Natural killer cell (primary cell): ENCODE data around the gene FJX1. TPM values are rescaled to one million over a fixed set of nuclear protein-coding genes. Genes with fewer than 3 reads are reported as not detected.

Experiments
- ATAC-seq, 3 donors: fragments of 150-1000 bp in 2 of 3; fragments of 200-7000 bp in 1 of 3; cut with Tn5 transposase; 1 replicate in 1 of 3; 2 replicates in 2 of 3; pipeline ENCODE4 v1.10.0; 2021; ENCODE audit warnings: mild to moderate bottlenecking in 2 of 3, moderate library complexity in 2 of 3
- DNase-seq, 2 donors: peaks; one replicate each; pipeline versions ENCODE4 v3.0.0 to v3.0.0-alpha.2; 2013 to 2021; ENCODE audit warnings: mixed read lengths in 1 of 2
- H3K27ac ChIP-seq: one replicate; pipeline ENCODE4 v1.5.1; 2013; ENCODE audit warnings: mild to moderate bottlenecking, low read length
- H3K27me3 ChIP-seq: one replicate; pipeline ENCODE4 v1.6.1; 2013; ENCODE audit warnings: low read length; ENCODE audit not compliant: control insufficient read depth, insufficient read depth
- H3K36me3 ChIP-seq: one replicate; pipeline ENCODE4 v1.6.1; 2013; ENCODE audit warnings: low read length; ENCODE audit not compliant: control insufficient read depth, insufficient read depth
- H3K4me1 ChIP-seq: one replicate; pipeline ENCODE4 v1.6.1; 2013; ENCODE audit warnings: low read length; ENCODE audit not compliant: control insufficient read depth, insufficient read depth
- H3K4me3 ChIP-seq: one replicate; pipeline ENCODE4 v1.5.1; 2013; ENCODE audit warnings: low read length
- H3K9me3 ChIP-seq: one replicate; pipeline ENCODE4 v1.6.1; 2013; ENCODE audit warnings: low read length; ENCODE audit not compliant: control insufficient read depth, insufficient read depth
- H3K27ac Mint-ChIP-seq, 2 donors: one replicate each; pipeline ENCODE4 v1.8.0; 2022; ENCODE audit warnings: mild to moderate bottlenecking in 2 of 2, mixed read lengths in 2 of 2, moderate library complexity in 1 of 2
- H3K27me3 Mint-ChIP-seq, 2 donors: one replicate each; pipeline ENCODE4 v1.8.0; 2022; ENCODE audit warnings: low read depth in 2 of 2, mixed read lengths in 2 of 2
- H3K36me3 Mint-ChIP-seq: one replicate; pipeline ENCODE4 v1.8.0; 2022; ENCODE audit warnings: mixed read lengths
- H3K4me1 Mint-ChIP-seq, 2 donors: one replicate each; pipeline ENCODE4 v1.8.0; 2022; ENCODE audit warnings: mixed read lengths in 2 of 2
- H3K4me3 Mint-ChIP-seq: one replicate; pipeline ENCODE4 v1.8.0; 2022; ENCODE audit warnings: mild to moderate bottlenecking, moderate library complexity, mixed read lengths
- H3K9me3 Mint-ChIP-seq, 2 donors: one replicate each; pipeline ENCODE4 v1.8.0; 2022; ENCODE audit warnings: mixed read lengths in 2 of 2
- WGBS: methylation state at CpG from one replicate; pipeline ENCODE4 v1.1.7; 2013; ENCODE audit warnings: missing lambda C conversion rate; ENCODE audit not compliant: insufficient coverage; 5-methylcytosine and 5-hydroxymethylcytosine counted together
- intact Hi-C: fragments of 100-400 bp; cut with micrococcal nuclease; formaldehyde crosslinking; loops from one replicate; pipeline ENCODE4 v1.14.2; 2022
- total RNA-seq, 4 donors: library from RNA; stranded (reverse); fragments of 120-200 nt in 1 of 4; gene quantifications; one replicate each; pipeline versions ENCODE4 v1.2.3 to v1.2.4, GENCODE V29; 2013 to 2022
- TF ChIP-seq, protein P1 (sequence below): fragments of 200-600 bp; IDR thresholded peaks from one replicate; pipeline ENCODE4 v1.8.0; 2022; ENCODE audit warnings: antibody characterized with exemption

Gene FJX1
- total RNA-seq, 3 donors from 2014 or later (not counting 1 experiment from before 2014, with no cell fraction given): not detected

DNA sequence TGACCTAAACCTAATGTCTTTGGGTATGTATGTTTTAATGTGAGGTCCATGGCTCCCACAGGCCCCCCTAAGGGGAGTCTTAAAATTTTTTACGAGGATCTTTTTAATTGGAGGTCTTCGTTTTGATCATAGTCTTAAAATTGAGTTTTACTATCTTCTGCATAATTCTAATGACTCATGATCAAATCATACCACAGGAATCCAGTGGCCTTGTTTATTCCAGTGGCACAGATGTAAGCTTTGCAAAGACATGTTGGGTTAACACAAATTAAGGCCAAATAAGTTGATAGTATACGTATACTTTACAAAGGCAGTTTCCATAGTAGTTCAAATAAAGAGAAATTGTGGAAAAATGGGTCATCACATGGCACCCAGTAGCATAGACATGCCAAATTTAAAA lies 33.9 kb upstream of the FJX1 start:
- Histone ChIP-seq H3K4me1 (no peaks in the 10 kb centered on the region), H3K9me3 (no peaks in the 10 kb centered on the region), H3K36me3 (no peaks in the 10 kb centered on the region), H3K27me3 (no peaks in the 10 kb centered on the region), H3K27ac (no peak overlapping the region), H3K4me3 (no peak overlapping the region)
- no peak overlapping the region for H3K27ac Mint-ChIP-seq
- H3K27me3 Mint-ChIP-seq: peaks cover 28 to 68% of the 10 kb centered on the region in 2 donors
- H3K4me3 Mint-ChIP-seq: no peak overlapping the region
- intact Hi-C loops: no loop called here
- DNase-seq (no peak), ATAC-seq (no peak)
- H3K4me1 Mint-ChIP-seq: no peaks in the 10 kb centered on the region
- H3K36me3 Mint-ChIP-seq: no peaks in the 10 kb centered on the region
- WGBS: 100% methylated on average over 1 of the region's 3 CpGs
- H3K9me3 Mint-ChIP-seq: no peaks in the 10 kb centered on the region
- TF ChIP-seq, protein P1, sequence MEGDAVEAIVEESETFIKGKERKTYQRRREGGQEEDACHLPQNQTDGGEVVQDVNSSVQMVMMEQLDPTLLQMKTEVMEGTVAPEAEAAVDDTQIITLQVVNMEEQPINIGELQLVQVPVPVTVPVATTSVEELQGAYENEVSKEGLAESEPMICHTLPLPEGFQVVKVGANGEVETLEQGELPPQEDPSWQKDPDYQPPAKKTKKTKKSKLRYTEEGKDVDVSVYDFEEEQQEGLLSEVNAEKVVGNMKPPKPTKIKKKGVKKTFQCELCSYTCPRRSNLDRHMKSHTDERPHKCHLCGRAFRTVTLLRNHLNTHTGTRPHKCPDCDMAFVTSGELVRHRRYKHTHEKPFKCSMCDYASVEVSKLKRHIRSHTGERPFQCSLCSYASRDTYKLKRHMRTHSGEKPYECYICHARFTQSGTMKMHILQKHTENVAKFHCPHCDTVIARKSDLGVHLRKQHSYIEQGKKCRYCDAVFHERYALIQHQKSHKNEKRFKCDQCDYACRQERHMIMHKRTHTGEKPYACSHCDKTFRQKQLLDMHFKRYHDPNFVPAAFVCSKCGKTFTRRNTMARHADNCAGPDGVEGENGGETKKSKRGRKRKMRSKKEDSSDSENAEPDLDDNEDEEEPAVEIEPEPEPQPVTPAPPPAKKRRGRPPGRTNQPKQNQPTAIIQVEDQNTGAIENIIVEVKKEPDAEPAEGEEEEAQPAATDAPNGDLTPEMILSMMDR: no peak

DNA sequence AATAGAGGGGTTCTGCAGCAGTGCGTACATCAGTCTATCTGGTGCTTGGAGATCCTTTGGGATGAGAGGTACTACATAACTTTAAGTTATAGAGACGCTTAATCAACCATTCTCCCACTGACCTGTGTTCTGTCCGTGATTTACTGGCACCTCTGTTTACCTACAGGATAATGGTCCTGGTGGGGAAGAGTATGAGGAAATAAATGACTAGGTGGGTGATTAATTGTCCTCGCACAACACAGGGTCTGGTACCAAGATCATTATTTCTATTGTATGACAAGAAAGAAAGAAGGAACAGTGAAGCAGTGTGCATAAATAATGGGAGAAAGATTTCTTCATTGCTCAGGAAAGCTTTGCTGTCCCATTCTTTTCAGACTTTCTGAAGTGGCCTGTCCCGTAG lies 32.8 kb upstream of the FJX1 start:
- Histone ChIP-seq H3K27ac (no peak overlapping the region), H3K36me3 (no peaks in the 10 kb centered on the region), H3K27me3 (no peaks in the 10 kb centered on the region), H3K4me3 (no peak overlapping the region), H3K9me3 (no peaks in the 10 kb centered on the region), H3K4me1 (no peaks in the 10 kb centered on the region)
- Mint-ChIP-seq H3K36me3 (no peaks in the 10 kb centered on the region), H3K27me3 (peaks cover 29 to 76% of the 10 kb centered on the region in 2 donors), H3K9me3 (no peaks in the 10 kb centered on the region), H3K4me3 (no peak overlapping the region), H3K4me1 (no peaks in the 10 kb centered on the region), H3K27ac (no peak overlapping the region)
- DNase-seq (no peak), ATAC-seq (no peak)
- intact Hi-C loops: no loop called here
- TF ChIP-seq, protein P1: no peak
- 47% methylated on average over 3 of the region's 5 CpGs for WGBS

DNA sequence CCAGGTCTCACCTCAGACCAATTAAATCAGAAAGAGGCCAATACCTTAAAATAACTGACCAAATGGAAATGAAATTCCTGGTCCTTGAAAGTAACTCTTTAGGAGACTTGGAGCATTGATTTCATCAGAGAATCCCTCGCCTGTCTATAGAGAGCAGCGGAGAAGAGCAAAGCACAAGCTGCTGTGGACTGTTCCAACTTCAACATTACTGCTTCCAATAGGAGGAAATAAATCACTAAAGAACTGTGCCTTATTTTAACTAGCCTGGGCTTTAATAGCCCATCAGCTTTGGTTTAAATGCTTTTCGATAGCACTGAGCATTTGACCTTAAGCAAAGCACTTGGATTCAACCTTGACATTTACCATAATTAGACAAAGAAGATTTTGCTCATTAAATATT lies 32.0 kb upstream of the FJX1 start:
- Histone ChIP-seq H3K36me3 (no peaks in the 10 kb centered on the region), H3K4me1 (no peaks in the 10 kb centered on the region), H3K27me3 (no peaks in the 10 kb centered on the region), H3K27ac (no peak overlapping the region), H3K4me3 (no peak overlapping the region), H3K9me3 (no peaks in the 10 kb centered on the region)
- H3K9me3 Mint-ChIP-seq: no peaks in the 10 kb centered on the region
- no peak overlapping the region for H3K4me3 Mint-ChIP-seq
- no peaks in the 10 kb centered on the region for H3K4me1 Mint-ChIP-seq
- peaks cover 33 to 79% of the 10 kb centered on the region in 2 donors for H3K27me3 Mint-ChIP-seq
- H3K36me3 Mint-ChIP-seq: no peaks in the 10 kb centered on the region
- ATAC-seq (no peak), DNase-seq (no peak)
- intact Hi-C loops: no loop called here
- TF ChIP-seq, protein P1: no peak
- no peak overlapping the region for H3K27ac Mint-ChIP-seq
- 95% methylated on average over 3 of the region's 3 CpGs for WGBS

DNA sequence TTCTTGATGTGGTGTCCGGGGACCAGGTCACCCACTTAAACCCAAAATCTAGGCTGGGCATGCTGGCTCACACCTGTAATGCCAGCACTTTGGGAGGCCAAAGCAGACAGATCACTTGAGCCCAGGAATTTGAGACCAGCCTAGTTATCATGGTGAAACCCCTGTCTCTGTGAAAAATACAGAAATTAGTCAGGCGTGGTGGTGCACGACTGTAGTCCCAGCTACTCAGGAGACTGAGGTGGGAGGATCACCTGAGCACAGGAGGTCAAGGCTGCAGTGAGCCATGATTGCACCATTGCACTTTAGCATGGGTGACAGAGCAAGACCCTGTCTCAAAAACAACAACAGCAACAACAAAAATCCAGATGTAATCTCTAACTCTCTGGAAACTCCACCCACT lies 30.3 kb upstream of the FJX1 start:
- 77% methylated on average over 3 of the region's 3 CpGs for WGBS
- peaks cover 24 to 71% of the 10 kb centered on the region in 2 donors for H3K27me3 Mint-ChIP-seq
- ATAC-seq: no peak

More for the DNA sequence above, 30.3 kb upstream of the FJX1 start:
- no peaks in the 10 kb centered on the region for H3K36me3 ChIP-seq
- no peaks in the 10 kb centered on the region for H3K27me3 ChIP-seq
- DNase-seq: no peak
- intact Hi-C loops: no loop called here
- no peak overlapping the region for H3K27ac ChIP-seq
- no peak overlapping the region for H3K4me3 Mint-ChIP-seq
- no peaks in the 10 kb centered on the region for H3K9me3 ChIP-seq
- TF ChIP-seq, protein P1: no peak
- H3K4me3 ChIP-seq: no peak overlapping the region
- no peaks in the 10 kb centered on the region for H3K4me1 Mint-ChIP-seq
- H3K9me3 Mint-ChIP-seq: no peaks in the 10 kb centered on the region
- H3K27ac Mint-ChIP-seq: no peak overlapping the region
- H3K4me1 ChIP-seq: no peaks in the 10 kb centered on the region
- H3K36me3 Mint-ChIP-seq: no peaks in the 10 kb centered on the region
